ENCODE data around the gene ATF1.
"Not testable (repeated sequence)": the region's sequence is repeated elsewhere in the genome, so short reads cannot be mapped to it uniquely, and the experiment has no call there.

DNA sequence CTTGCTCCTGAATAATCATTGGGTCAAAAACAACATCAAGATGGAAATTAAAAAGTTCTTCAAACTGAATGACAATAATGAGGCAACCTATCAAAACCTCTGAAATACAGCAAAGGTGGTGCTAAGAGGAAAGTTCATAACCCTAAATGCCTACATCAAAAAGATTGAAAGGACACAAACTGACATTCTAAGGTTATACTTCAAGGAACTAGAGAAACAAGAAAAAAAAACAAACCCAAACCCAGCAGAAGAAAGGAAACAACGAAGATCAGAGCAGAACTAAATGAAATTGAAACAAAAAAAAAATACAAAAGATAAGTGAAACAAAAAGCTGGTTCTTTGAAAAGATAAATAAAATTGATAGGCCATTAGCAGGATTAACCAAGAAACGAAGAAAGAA lies 105.0 kb downstream of the ATF1 start:
- not testable (repeated sequence) for TF ChIP-seq ZFX (IDR thresholded peaks at IDR 0.05)
- TF ChIP-seq, protein P1, sequence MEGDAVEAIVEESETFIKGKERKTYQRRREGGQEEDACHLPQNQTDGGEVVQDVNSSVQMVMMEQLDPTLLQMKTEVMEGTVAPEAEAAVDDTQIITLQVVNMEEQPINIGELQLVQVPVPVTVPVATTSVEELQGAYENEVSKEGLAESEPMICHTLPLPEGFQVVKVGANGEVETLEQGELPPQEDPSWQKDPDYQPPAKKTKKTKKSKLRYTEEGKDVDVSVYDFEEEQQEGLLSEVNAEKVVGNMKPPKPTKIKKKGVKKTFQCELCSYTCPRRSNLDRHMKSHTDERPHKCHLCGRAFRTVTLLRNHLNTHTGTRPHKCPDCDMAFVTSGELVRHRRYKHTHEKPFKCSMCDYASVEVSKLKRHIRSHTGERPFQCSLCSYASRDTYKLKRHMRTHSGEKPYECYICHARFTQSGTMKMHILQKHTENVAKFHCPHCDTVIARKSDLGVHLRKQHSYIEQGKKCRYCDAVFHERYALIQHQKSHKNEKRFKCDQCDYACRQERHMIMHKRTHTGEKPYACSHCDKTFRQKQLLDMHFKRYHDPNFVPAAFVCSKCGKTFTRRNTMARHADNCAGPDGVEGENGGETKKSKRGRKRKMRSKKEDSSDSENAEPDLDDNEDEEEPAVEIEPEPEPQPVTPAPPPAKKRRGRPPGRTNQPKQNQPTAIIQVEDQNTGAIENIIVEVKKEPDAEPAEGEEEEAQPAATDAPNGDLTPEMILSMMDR (conservative IDR thresholded peaks at IDR 0.05) = not testable (repeated sequence)

Measured in C4-2B (cell line).